MM.1S (cell line): ENCODE data around the gene ACTR3C.

Experiments
- CTCF ChIP-seq: fragments of 300-600 bp; sonication (generic); IDR thresholded peaks from 2 replicates; pipeline ENCODE4 v1.5.1; 2016; ENCODE audit warnings: antibody characterized with exemption, low read length, mixed read lengths
- EZH2 ChIP-seq: fragments of 300-600 bp; sonication (generic); optimal IDR thresholded peaks from 2 replicates; pipeline ENCODE3; 2017; ENCODE audit warnings: low read depth, mild to moderate bottlenecking, antibody characterized with exemption, low read length, mixed read lengths
- EZH2phosphoT487 ChIP-seq: fragments of 300-600 bp; sonication (generic); IDR thresholded peaks from 2 replicates; pipeline ENCODE4 v1.6.1; 2018; ENCODE audit warnings: antibody characterized with exemption, low read length

- TF ChIP-seq EZH2phosphoT487 (no peak), CTCF (no peak), EZH2 (no peak)
These were observed 10.0 kb downstream of the ACTR3C start for GRCh38 chr7:150313367-150313809.
